ENCODE data around the gene MBD3L5.
A peak's percentile ranks its signal among the peaks of the same experiment; 100 is the strongest.
"Not testable (repeated sequence)": the region's sequence is repeated elsewhere in the genome, so short reads cannot be mapped to it uniquely, and the experiment has no call there.

Gene MBD3L5

DNA sequence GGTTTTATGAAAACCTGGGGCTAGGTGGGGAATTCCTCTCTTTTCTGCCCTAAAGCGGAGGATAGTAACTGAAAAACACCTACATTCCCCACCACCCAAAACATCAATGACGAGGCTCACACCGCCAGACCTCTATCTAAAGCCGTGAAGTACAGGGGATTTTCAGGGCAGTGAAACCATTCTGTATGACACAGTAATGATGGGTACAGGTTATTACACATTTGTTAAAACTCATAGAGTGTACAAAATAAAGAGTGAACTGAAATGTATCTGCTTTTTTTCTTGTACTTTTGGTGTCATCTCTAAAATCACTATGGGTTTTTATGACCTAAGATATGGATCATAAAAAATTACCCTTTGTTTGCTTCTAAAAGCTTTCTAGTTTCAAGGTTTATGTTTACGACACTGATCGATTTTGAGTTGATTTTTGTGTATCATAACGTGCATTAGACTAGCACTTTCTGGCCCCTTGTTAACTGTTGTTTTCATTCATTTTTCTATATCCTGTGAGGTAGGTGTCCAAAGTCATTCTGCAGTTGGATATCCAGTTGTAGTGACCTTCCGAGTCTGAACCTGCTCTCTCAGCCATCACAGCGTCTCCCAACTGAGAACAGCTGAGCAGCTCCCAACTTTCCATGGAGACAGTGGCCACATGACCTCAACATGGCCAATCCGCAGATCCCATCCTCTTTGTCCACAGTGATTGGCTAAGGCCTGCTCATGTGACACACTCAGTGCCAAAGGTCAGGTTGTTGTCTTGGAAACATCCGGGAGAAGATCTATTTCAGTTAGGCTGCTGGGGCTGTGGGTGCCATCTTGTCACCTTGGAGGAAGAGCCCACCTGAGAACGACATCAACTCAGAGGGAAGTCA lies 19.4 kb upstream of the MBD3L5 start:
- TF ChIP-seq, protein P1, sequence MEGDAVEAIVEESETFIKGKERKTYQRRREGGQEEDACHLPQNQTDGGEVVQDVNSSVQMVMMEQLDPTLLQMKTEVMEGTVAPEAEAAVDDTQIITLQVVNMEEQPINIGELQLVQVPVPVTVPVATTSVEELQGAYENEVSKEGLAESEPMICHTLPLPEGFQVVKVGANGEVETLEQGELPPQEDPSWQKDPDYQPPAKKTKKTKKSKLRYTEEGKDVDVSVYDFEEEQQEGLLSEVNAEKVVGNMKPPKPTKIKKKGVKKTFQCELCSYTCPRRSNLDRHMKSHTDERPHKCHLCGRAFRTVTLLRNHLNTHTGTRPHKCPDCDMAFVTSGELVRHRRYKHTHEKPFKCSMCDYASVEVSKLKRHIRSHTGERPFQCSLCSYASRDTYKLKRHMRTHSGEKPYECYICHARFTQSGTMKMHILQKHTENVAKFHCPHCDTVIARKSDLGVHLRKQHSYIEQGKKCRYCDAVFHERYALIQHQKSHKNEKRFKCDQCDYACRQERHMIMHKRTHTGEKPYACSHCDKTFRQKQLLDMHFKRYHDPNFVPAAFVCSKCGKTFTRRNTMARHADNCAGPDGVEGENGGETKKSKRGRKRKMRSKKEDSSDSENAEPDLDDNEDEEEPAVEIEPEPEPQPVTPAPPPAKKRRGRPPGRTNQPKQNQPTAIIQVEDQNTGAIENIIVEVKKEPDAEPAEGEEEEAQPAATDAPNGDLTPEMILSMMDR (conservative IDR thresholded peaks at IDR 0.05; ENCODE audit: low read depth): no peak
- no peak for DNase-seq (ENCODE audit: low spot score)
- CTCF ChIA-PET: interaction anchor here (0.6 kb wide), 1 partner anchor 18 kb away, joined by 3 read pairs; no protein-coding TSS in a partner anchor
- H3K27ac ChIP-seq: no peak overlapping the region
- POLR2A ChIA-PET (ENCODE audit: low non-redundant PET): no interaction called here

DNA sequence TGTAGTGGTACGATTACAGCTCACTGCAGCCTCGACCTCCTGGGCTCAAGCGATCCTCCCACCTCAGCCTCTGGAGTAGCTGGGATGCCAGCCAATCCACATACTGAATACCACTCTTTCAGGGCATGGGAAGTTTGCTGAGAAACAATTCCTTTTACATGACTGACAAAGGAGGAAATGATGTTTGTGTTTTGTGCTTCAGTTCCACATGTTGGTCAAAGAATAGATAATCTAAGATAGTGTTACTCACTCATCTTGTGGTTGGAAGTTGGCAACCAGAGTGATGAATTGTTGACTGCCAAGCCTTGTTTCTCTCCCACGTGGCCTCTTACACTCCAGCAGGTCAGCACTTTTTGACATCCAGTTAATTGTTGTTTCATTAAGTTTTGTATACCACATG lies 16.7 kb upstream of the MBD3L5 start:
- H3K27ac ChIP-seq: no peak overlapping the region
- POLR2A ChIA-PET (ENCODE audit: low non-redundant PET): no interaction called here
- DNase-seq (ENCODE audit: low spot score): peak; percentile 55
- TF ChIP-seq, protein P1 (conservative IDR thresholded peaks at IDR 0.05; ENCODE audit: low read depth): no peak
- CTCF ChIA-PET: interaction anchor here (0.7 kb wide), 1 partner anchor 341 kb away, joined by 3 read pairs; no protein-coding TSS in a partner anchor

DNA sequence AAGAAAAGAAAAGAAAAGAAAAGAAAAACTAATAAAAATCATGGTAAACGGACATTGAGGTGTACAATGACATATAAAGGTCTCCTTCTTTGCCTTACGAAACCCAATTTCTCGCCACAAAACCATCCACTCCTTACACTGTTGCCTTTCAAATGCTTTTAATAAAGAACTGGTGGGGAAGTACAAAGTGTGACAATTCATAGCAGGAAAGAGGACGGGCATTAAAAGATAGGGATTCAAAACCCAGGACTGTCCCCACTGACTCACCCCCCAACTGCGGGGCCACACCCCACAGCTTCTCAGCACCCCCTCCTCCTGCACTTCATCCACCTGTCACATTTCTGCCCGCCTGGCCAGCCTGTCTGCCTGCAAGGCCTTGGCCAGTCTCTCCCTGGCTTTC lies 11.6 kb upstream of the MBD3L5 start:
- DNase-seq (ENCODE audit: low spot score): no peak
- ChIA-PET CTCF (no interaction called here), POLR2A (ENCODE audit: low non-redundant PET) (no interaction called here)
- TF ChIP-seq, protein P1 (conservative IDR thresholded peaks at IDR 0.05; ENCODE audit: low read depth): no peak
- no peak overlapping the region for H3K27ac ChIP-seq

DNA sequence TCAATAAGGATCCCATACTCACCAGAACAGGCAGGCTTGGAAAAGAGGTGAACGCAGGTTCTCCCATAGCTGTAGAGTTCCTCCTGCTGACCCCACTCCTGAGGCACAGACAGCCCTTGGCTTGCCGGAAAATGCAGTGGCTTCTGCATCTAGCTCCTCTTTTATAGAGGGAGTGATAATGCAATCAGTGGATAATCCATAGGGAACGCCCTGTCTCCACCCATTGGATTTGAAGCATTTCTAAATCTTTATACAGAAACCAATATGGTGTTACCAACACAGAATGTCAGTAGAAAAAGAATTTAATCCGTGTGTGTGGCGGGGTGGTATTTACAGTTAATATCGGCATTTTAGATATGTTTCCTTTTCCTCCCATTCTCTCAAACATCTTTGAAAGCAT lies 9.0 kb upstream of the MBD3L5 start, which contains the start of gene MBD3L2B:
MBD3L2B (minus strand) TSS at position 101 of the 400 bp plus-strand sequence; CDS start at position 67, 34 bp downstream.
- H3K27ac ChIP-seq; POLR2A ChIA-PET (ENCODE audit: low non-redundant PET); DNase-seq (ENCODE audit: low spot score); CTCF ChIA-PET: not testable (repeated sequence)

DNA sequence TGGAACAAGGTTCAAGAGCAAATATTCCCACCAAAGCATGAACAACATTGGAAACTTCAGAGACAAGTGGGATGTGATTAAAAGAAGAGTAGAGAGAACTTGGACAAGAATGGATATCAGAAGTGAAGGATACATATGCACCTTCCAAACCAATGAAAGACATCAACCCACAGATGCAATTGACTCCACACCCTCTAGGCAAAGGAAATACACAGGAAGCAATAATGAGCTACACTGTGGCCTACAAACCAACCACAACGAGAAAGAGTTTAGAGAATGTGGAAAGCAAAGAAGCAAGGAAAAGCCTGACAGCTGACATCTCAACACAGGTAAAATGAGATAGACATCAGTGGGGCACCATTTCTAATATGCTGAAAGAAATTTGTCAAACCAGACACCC lies 1.6 kb upstream of the MBD3L5 start:
- CTCF ChIA-PET; POLR2A ChIA-PET (ENCODE audit: low non-redundant PET); H3K27ac ChIP-seq; DNase-seq (ENCODE audit: low spot score): not testable (repeated sequence)

DNA sequence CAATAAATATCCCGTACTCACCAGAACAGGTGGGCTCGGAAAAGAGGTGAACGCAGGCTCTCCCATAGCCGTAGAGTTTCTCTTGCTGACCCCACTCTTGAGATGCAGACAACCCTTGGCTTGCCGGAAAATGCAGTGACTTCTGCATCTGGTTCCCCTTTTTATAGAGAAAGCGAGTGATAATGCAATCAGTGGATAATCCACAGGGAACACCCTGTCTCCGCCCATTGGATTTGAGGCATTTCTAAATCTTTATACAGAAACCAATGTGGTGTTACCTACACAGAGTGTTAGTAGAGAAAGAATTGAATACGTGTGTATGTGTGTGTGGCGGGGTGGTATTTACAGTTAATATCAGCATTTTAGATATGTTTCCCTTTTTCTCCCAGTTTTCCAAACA lies 9.7 kb downstream of the MBD3L5 start, which contains the start of gene MBD3L4:
MBD3L4 (minus strand) TSS at position 101 of the 400 bp plus-strand sequence; CDS start at position 66, 35 bp downstream.
- POLR2A ChIA-PET (ENCODE audit: low non-redundant PET); H3K27ac ChIP-seq; DNase-seq (ENCODE audit: low spot score); CTCF ChIA-PET: not testable (repeated sequence)

DNA sequence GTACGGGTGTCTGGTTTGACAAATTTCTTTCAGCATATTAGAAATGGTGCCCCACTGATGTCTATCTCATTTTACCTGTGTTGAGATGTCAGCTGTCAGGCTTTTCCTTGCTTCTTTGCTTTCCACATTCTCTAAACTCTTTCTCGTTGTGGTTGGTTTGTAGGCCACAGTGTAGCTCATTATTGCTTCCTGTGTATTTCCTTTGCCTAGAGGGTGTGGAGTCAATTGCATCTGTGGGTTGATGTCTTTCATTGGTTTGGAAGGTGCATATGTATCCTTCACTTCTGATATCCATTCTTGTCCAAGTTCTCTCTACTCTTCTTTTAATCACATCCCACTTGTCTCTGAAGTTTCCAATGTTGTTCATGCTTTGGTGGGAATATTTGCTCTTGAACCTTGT lies 11.2 kb downstream of the MBD3L5 start:
- CTCF ChIA-PET; DNase-seq (ENCODE audit: low spot score); POLR2A ChIA-PET (ENCODE audit: low non-redundant PET); H3K27ac ChIP-seq: not testable (repeated sequence)

DNA sequence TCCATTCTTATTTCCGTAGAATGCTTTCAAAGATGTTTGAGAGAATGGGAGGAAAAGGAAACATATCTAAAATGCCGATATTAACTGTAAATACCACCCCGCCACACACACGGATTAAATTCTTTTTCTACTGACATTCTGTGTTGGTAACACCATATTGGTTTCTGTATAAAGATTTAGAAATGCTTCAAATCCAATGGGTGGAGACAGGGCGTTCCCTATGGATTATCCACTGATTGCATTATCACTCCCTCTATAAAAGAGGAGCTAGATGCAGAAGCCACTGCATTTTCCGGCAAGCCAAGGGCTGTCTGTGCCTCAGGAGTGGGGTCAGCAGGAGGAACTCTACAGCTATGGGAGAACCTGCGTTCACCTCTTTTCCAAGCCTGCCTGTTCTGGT lies 18.6 kb downstream of the MBD3L5 start, which contains the start of gene MBD3L2:
MBD3L2 (plus strand) TSS at position 301 of the 400 bp plus-strand sequence; CDS start at position 354, 53 bp downstream.
- H3K27ac ChIP-seq; POLR2A ChIA-PET (ENCODE audit: low non-redundant PET); DNase-seq (ENCODE audit: low spot score); CTCF ChIA-PET: not testable (repeated sequence)

DNA sequence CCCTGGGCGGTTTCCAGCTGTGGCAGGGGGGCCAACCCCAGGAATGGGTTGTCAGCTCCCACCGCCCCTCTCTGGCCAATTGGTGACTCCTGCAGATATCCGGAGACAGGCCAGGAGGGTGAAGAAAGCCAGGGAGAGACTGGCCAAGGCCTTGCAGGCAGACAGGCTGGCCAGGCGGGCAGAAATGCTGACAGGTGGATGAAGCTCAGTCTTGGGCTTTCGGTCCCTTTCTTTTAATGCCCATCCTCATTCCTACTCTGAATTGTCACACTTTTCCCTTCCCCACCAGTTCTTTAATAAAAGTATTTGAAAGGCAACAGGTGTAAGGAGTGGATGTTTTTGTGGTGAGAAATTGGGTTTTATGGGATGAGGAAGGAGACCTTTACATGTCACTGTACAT lies 21.0 kb downstream of the MBD3L5 start:
- DNase-seq (ENCODE audit: low spot score); H3K27ac ChIP-seq; POLR2A ChIA-PET (ENCODE audit: low non-redundant PET); CTCF ChIA-PET: not testable (repeated sequence)

DNA sequence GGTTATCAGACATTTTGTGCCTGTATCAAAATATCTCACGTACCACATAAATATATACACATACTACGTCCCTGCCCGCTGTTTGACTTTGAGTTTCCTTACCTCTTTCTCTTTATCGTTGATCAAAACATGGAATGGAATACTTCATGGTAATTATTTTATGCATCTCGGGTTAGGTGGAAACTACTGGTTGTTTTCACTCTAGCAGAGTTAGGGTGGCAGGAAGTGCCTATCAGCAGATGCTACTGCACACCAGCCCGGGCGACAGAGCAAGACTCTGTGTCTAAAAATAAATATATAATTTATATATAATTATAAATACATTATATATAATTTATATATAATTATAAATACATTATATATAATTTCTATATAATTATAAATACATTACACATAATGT lies 22.5 kb downstream of the MBD3L5 start:
- POLR2A ChIA-PET (ENCODE audit: low non-redundant PET); DNase-seq (ENCODE audit: low spot score); CTCF ChIA-PET; H3K27ac ChIP-seq: not testable (repeated sequence)

DNA sequence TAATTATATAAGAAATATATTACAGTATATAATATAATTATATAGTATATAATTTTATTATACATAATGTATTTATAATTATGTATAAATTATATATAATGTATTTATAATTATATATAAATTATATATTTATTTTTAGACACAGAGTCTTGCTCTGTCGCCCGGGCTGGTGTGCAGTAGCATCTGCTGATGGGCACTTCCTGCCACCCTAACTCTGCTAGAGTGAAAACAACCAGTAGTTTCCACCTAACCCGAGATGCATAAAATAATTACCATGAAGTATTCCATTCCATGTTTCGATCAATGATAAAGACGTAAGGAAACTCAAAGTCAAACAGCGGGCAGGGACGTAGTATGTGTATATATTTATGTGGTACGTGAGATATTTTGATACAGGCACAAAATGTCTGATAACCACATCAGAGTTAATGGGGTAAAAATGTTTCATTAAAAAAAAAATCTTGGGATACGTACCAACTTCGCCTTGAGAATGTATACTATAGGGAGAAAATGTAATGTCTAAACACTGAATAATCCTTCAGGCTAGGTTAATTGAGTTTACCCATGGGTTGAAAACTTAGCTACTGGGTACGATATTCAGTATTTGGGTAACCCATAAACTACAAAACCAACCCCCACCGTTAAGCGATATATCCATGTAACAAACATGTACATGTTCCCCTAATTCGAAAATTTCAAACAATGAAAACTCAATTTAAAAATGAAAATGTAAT lies 24.4 kb downstream of the MBD3L5 start:
- DNase-seq (ENCODE audit: low spot score); H3K27ac ChIP-seq; CTCF ChIA-PET; POLR2A ChIA-PET (ENCODE audit: low non-redundant PET): not testable (repeated sequence)

DNA sequence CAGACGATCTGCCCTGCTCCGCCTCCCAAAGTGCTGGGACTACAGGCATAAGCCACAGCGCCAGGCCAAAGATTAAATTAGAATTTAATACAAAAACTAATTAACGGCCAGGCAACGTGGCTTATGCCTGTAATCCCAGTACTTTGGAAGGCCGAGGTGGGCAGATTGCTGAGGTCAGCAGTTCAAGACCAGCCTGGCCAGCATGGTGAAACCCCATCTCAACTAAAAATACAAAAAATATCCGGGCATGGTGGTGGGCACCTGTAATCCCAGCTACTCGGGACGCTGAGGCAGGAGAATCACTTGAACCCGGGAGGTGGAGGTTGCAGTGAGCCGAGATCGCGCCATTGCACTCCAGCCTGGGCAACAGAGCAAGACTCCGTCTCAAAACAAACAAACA lies 25.3 kb downstream of the MBD3L5 start:
- DNase-seq (ENCODE audit: low spot score); POLR2A ChIA-PET (ENCODE audit: low non-redundant PET); H3K27ac ChIP-seq; CTCF ChIA-PET: not testable (repeated sequence)

DNA sequence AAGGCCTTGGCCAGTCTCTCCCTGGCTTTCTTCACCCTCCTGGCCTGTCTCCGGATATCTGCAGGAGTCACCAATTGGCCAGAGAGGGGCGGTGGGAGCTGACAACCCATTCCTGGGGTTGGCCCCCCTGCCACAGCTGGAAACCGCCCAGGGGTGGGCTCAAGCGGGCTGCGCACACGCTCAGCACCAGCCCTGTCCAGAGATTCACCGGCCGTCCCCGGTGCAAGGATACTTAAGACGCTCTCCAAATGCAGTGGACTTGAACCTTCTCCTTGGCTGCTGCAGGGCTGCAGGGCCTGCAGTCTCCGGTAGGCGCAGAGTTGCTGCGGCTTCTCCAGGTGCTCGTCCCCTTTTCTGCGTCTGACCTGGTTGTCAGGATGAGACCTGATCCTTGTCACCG lies 26.0 kb downstream of the MBD3L5 start:
- POLR2A ChIA-PET (ENCODE audit: low non-redundant PET); CTCF ChIA-PET; H3K27ac ChIP-seq; DNase-seq (ENCODE audit: low spot score): not testable (repeated sequence)

DNA sequence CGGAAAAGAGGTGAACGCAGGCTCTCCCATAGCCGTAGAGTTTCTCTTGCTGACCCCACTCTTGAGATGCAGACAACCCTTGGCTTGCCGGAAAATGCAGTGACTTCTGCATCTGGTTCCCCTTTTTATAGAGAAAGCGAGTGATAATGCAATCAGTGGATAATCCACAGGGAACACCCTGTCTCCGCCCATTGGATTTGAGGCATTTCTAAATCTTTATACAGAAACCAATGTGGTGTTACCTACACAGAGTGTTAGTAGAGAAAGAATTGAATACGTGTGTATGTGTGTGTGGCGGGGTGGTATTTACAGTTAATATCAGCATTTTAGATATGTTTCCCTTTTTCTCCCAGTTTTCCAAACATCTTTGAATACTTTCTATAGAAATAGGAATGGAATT lies 28.2 kb downstream of the MBD3L5 start, which contains the start of gene MBD3L3:
MBD3L3 (minus strand) TSS at position 101 of the 400 bp plus-strand sequence; CDS start at position 30, 71 bp downstream.
- DNase-seq (ENCODE audit: low spot score); CTCF ChIA-PET; H3K27ac ChIP-seq; POLR2A ChIA-PET (ENCODE audit: low non-redundant PET): not testable (repeated sequence)

All from RWPE1 (cell line).